ENCODE measurements around the gene PUS7.
"Not testable (repeated sequence)": the region's sequence is repeated elsewhere in the genome, so short reads cannot be mapped to it uniquely, and the experiment has no call there.

The PUS7 gene

DNA sequence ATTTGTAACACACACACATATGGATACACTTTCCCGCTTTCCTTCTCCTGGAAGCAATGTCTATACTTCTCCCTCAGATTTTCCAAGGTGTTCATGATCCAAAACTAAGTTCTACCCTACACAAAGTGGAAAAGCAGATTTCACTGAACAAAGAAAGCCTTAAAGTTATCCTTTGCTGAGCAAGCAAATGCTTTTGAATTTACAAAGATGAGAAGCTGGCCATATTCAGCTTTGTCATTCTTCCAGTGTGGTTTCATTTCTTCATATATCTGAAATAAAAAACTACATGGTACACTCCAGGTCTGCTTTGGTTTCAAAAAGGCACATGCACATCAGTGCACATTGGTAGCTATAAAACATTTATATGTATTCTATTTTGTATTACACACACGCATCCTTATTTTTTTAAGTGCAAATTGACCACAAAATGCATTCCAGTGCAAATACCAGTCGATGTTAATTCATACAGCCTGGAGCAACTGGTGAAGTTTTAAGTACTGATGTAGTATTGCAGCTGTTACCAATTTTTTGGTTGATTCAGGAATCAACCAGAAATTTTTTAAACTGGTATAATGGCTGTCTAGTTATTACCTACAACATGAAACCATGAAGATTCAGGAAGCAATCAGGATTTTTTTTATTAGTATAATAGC, 67.8 kb downstream of the PUS7 start:
- no peak for DNase-seq
- no peak overlapping the region for H3K4me3 ChIP-seq (ENCODE audit: low read depth, low read length)

DNA sequence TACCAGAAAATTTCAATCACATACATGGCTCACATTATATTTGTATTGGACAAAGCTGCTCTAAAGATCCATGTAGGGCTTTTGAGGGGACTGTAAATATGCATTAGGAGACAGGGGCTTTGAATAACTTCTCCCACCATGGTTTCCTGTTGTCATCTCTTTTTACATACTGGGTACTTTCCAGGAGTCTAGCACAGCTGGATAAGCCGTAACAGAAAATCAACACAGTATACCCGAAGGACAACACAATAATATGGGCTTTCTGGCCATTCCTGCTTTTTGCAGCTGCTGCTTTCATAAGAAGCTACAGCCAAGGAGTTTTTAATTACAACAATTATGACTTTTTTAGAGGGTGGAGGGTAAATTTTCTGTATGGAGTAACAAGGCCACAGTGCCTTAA, 70.0 kb downstream of the PUS7 start:
- H3K4me1 ChIP-seq: no peaks in the 10 kb centered on the region
- H3K9me3 ChIP-seq: no peaks in the 10 kb centered on the region
- no peak for DNase-seq
- no peaks in the 10 kb centered on the region for H3K27me3 ChIP-seq
- no peak overlapping the region for H3K4me3 ChIP-seq (ENCODE audit: low read depth, low read length)
- TF ChIP-seq, protein P1, sequence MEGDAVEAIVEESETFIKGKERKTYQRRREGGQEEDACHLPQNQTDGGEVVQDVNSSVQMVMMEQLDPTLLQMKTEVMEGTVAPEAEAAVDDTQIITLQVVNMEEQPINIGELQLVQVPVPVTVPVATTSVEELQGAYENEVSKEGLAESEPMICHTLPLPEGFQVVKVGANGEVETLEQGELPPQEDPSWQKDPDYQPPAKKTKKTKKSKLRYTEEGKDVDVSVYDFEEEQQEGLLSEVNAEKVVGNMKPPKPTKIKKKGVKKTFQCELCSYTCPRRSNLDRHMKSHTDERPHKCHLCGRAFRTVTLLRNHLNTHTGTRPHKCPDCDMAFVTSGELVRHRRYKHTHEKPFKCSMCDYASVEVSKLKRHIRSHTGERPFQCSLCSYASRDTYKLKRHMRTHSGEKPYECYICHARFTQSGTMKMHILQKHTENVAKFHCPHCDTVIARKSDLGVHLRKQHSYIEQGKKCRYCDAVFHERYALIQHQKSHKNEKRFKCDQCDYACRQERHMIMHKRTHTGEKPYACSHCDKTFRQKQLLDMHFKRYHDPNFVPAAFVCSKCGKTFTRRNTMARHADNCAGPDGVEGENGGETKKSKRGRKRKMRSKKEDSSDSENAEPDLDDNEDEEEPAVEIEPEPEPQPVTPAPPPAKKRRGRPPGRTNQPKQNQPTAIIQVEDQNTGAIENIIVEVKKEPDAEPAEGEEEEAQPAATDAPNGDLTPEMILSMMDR (IDR thresholded peaks at IDR 0.05; ENCODE audit: low read depth, low read length): no peak
- peaks cover 7% of the 10 kb centered on the region for H3K36me3 ChIP-seq

More for the DNA sequence above, 67.8 kb downstream of the PUS7 start:
- H3K36me3 ChIP-seq: peaks cover 28% of the 10 kb centered on the region
- no peaks in the 10 kb centered on the region for H3K9me3 ChIP-seq
- no peaks in the 10 kb centered on the region for H3K4me1 ChIP-seq
- no peaks in the 10 kb centered on the region for H3K27me3 ChIP-seq
- TF ChIP-seq, protein P1 (IDR thresholded peaks at IDR 0.05; ENCODE audit: low read depth, low read length): no peak

DNA sequence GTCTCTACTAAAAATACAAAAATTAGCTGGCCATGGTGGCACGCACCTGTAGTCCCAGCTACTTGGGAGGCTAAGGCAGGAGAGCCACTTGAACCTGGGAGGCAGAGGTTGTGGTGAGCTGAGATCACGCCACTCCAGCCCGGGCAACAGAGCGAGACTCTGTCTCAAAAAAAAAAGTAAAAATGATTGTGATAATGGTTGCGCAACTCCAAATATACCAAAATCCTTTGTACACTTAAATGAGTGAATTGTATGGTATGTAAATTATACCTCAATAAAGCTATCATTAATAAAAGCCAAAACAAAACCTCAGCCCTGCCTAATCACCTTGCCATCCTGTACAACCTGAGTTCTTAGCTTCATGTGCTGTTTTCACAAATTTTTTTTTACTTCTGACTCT, 71.2 kb downstream of the PUS7 start:
- H3K4me3 ChIP-seq (ENCODE audit: low read depth, low read length); DNase-seq; H3K9me3 ChIP-seq; H3K36me3 ChIP-seq; H3K27me3 ChIP-seq; H3K4me1 ChIP-seq: not testable (repeated sequence)

DNA sequence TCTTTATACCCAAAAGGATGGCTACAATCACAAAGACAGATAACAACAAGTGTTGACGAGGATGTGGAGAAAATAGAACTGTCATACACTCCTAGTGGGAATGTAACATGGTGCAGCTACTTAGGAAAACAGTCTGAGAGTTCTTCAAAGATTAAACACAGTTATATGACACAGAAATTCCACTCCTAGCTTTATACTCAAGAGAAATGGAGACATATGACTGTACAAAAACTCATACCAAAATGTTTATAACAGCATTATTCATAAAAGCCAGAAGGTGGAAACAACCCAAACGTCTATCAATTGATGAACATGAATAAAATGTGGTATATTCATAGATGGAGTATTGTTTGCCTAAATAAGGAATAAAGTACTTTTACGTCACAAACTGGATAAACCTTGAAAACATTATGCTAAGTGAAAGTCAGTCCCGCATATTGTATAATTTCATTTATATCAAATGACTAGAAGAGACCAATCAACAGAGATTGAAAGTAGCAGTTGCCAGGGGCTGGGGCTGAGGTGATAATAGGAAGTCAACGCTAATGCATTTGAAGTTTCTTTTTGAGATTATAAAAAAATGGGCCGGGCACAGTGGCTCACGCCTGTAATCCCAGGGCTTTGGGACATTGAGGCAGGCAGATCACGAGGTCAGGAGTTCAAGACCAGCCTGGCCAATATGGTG, 71.8 kb downstream of the PUS7 start:
- no peaks in the 10 kb centered on the region for H3K4me1 ChIP-seq
- no peak overlapping the region for H3K4me3 ChIP-seq (ENCODE audit: low read depth, low read length)
- no peaks in the 10 kb centered on the region for H3K9me3 ChIP-seq
- DNase-seq: no peak
- no peaks in the 10 kb centered on the region for H3K27me3 ChIP-seq
- H3K36me3 ChIP-seq: no peaks in the 10 kb centered on the region
- TF ChIP-seq, protein P1 (IDR thresholded peaks at IDR 0.05; ENCODE audit: low read depth, low read length): no peak

DNA sequence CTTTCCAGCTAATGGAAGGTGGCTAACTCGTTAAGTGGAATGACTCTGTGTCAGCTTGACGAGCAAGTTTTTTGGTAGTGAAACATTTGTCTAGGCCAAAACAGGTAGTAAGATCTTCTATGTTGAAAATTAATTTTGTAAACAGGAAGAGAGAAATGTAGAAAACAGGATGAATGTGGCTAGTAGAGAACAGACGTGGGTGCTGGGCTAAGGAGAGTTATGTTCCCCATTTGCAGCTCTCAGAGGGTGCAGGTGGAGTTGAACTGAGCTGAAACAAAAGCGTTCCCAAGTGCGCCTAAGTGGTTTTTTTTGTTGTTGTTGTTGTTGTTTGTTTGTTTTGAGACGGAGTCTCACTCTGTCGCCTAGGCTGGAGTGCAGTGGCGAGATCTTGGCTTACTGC, 73.9 kb downstream of the PUS7 start:
- no peak overlapping the region for H3K4me3 ChIP-seq (ENCODE audit: low read depth, low read length)
- no peaks in the 10 kb centered on the region for H3K9me3 ChIP-seq
- no peaks in the 10 kb centered on the region for H3K27me3 ChIP-seq
- TF ChIP-seq, protein P1 (IDR thresholded peaks at IDR 0.05; ENCODE audit: low read depth, low read length): no peak
- no peaks in the 10 kb centered on the region for H3K36me3 ChIP-seq
- DNase-seq: no peak
- no peaks in the 10 kb centered on the region for H3K4me1 ChIP-seq

DNA sequence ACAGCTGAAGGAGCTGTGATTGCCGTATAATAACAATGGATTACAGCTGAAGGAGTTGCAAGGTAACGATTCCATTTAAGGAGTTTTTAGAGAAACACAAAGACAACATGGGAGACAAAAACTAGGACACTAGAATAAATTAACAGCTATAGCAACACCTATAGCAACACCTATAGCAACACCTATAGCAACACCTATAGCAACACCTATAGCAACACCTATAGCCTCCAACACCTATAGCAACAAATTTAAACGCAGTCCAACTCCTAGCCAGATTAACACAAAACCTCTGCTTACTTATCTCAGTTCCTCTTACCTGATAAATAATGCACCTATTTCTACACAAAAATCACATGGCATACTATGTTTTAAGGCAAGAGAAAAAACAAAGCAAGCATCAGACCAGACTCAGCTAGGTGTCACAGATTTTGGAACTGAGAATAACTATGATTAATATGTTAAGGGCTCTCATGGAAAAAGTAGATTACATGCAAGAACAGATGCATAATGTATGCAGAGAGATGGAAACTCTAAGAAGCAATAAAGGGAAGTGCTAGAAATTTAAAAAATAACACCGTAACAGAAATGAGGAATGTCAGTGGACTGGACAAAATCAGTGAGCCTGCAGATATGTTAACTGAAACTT, 77.6 kb downstream of the PUS7 start:
- DNase-seq: no peak
- H3K4me3 ChIP-seq (ENCODE audit: low read depth, low read length): no peak overlapping the region
- TF ChIP-seq, protein P1 (IDR thresholded peaks at IDR 0.05; ENCODE audit: low read depth, low read length): no peak
- no peaks in the 10 kb centered on the region for H3K36me3 ChIP-seq
- H3K27me3 ChIP-seq: no peaks in the 10 kb centered on the region
- H3K9me3 ChIP-seq: no peaks in the 10 kb centered on the region
- H3K4me1 ChIP-seq: no peaks in the 10 kb centered on the region

DNA sequence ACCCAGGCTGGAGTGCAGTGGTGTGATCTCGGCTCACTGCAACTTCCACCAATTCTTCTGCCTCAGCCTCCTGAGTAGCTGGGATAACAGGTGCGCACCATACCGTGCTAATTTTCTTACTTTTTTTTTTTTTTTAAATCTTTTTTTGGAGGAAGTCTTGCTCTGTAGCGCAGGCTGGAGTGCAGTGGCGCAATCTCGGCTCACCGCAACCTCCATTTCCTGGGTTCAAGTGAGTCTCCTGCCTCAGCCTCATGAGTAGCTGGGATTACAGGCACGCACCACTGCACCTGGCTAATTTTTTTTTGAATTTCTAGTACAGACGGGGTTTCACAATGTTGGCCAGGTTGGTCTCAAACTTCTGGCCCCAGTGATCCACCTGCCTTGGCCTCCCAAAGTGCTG, 79.9 kb downstream of the PUS7 start:
- not testable (repeated sequence) for H3K9me3 ChIP-seq; H3K36me3 ChIP-seq; H3K27me3 ChIP-seq; H3K4me1 ChIP-seq; DNase-seq; H3K4me3 ChIP-seq (ENCODE audit: low read depth, low read length)
